Non-pigmented ciliary epithelial cell (primary cell): ENCODE results near the gene DYRK1A.

Experiments used
- DNase-seq: peaks from one replicate; pipeline ENCODE4 v3.0.0-alpha.2; 2010; ENCODE audit warnings: low read depth

DYRK1A gene

GRCh38 chr21:37566790-37567615, 200.4 kb downstream of the DYRK1A start:
- DNase-seq, result no peak

- DNase-seq, result no peak
Observed at GRCh38 chr21:37568415-37568814, 201.8 kb downstream of the DYRK1A start.

GRCh38 chr21:37568916-37569315, 202.3 kb downstream of the DYRK1A start:
- DNase-seq, result no peak

DNA sequence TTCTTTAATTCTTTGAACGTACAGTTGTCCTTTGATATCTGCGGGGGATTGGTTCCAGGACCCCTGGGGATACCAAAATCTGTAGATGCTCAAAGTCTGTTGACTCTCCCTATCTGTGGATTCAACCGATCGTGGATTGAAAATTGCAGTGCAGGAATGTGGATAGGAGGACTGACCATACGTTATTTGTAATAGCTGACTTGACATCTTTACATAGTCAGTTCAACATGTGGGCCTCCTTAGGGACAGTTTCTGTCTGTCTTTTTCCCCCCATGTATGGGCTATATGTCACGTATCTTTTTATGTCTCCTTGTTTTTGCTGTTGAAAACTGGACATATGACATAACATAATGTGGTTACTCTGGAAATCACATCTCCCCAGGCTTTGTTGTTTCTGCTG, 204.9 kb downstream of the DYRK1A start:
- no peak for DNase-seq

GRCh38 chr21:37574316-37574715, 207.7 kb downstream of the DYRK1A start:
- no peak for DNase-seq

- DNase-seq, result no peak
Observed at GRCh38 chr21:37574751-37575150, 208.2 kb downstream of the DYRK1A start.

DNA sequence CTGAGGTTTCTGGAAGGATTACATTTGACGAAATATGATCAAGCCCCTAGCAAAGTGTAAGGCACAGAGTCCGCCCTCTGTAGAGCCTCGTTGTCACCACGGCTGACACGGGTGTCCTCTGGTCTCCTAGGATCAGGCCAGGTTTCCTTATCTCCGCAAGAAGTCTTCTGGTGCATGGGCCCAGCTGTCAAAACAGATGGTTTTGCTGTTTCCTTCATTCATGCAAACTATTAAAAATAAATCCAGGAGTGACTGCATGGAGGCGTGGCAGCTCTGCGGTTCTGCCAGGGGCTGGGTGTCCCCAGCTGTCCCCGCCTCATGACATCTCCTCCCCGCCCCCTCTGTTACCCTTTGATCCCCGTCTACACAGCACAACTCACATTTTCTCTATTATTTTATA, 209.0 kb downstream of the DYRK1A start:
- no peak for DNase-seq
